Vagina (tissue), 2 donors: ENCODE data around the gene MPPED1. TPM values are rescaled to one million over a fixed set of nuclear protein-coding genes. Genes with fewer than 3 reads are reported as not detected.

Experiments used
- DNase-seq, 2 donors: peaks; one replicate each; pipeline ENCODE4 v3.0.0-alpha.2; 2017; ENCODE audit errors: extremely low spot score in 2 of 2
- H3K27ac ChIP-seq: fragments of 200-600 bp; sonication (generic); one replicate; pipeline ENCODE4 v1.5.1; 2019
- H3K27me3 ChIP-seq: fragments of 200-600 bp; sonication (generic); one replicate; pipeline ENCODE4 v1.5.1; 2019
- H3K36me3 ChIP-seq, 2 donors: fragments of 200-600 bp; sonication (generic); one replicate each; pipeline ENCODE4 v1.5.1; 2017 to 2019
- H3K4me1 ChIP-seq: fragments of 200-600 bp; sonication (generic); one replicate; pipeline ENCODE4 v1.5.1; 2019
- H3K4me3 ChIP-seq, 2 donors: fragments of 200-600 bp; sonication (generic); 1 replicate in 1 of 2; 2 replicates in 1 of 2; pipeline ENCODE4 v1.5.1; 2016 to 2019
- H3K9me3 ChIP-seq: fragments of 200-600 bp; sonication (generic); one replicate; pipeline ENCODE4 v1.5.1; 2019
- POLR2A ChIP-seq, 2 donors: fragments of 450-650 bp; IDR thresholded peaks; one replicate each; pipeline ENCODE4 v1.6.1; 2017; ENCODE audit warnings: antibody characterized with exemption in 2 of 2, mild to moderate bottlenecking in 2 of 2, moderate library complexity in 2 of 2
- POLR2AphosphoS5 ChIP-seq, 2 donors: sonication (generic); formaldehyde crosslinking; IDR thresholded peaks; one replicate each; pipeline ENCODE4 v1.9.0; 2017; ENCODE audit warnings: antibody characterized with exemption in 2 of 2, mild to moderate bottlenecking in 2 of 2, low read depth in 1 of 2; ENCODE audit not compliant: insufficient read depth in 1 of 2
- intact Hi-C: fragments of 100-400 bp; cut with DNase I; formaldehyde crosslinking; loops from one replicate; pipeline ENCODE4 v1.15.1; 2023
- total RNA-seq: library from RNA; depleted of rRNA; stranded (reverse); fragments of >200 nt; gene quantifications from one replicate; pipeline ENCODE4 v1.2.3, GENCODE V29; 2016
- TF ChIP-seq, protein P1 (sequence below), 3 experiments: fragments of 450-650 bp in 2 of 3; fragments of 200-600 bp in 1 of 3; sonication (generic) in 1 of 3; IDR thresholded peaks; one replicate each; pipeline ENCODE4 v1.5.1; 2017 to 2019; ENCODE audit warnings: antibody characterized with exemption in 3 of 3, mild to moderate bottlenecking in 2 of 3, moderate library complexity in 2 of 3

Gene MPPED1
- total RNA-seq, 1 donor from 2014 or later, result 0.49 TPM

DNA sequence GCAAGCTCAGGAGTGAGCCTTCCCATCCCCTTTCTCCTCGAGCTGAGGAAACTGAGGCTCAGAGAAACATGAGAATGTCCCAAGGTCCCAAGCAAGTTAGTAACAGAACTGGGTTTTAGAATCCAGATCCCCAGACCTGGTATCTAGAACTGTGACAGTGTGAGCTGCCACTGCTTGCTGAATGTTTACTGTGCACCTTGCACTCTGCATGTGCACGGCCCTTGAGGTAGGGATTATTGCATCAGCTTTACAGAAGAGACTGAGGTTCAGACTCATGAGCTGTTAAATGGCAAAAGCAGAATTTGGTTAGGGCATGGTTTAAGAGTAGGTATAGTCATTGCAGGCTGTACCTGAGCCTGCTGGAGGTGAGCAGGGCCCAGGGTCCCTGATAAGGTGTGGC is 3.8 kb upstream of the MPPED1 start:
- DNase-seq, result no peak
- Histone ChIP-seq H3K27ac (no peak overlapping the region), H3K36me3 (no peaks in the 10 kb centered on the region), H3K4me1 (no peaks in the 10 kb centered on the region), H3K4me3 (no peak overlapping the region), H3K27me3 (no peaks in the 10 kb centered on the region), H3K9me3 (no peaks in the 10 kb centered on the region)
- TF ChIP-seq, protein P1, sequence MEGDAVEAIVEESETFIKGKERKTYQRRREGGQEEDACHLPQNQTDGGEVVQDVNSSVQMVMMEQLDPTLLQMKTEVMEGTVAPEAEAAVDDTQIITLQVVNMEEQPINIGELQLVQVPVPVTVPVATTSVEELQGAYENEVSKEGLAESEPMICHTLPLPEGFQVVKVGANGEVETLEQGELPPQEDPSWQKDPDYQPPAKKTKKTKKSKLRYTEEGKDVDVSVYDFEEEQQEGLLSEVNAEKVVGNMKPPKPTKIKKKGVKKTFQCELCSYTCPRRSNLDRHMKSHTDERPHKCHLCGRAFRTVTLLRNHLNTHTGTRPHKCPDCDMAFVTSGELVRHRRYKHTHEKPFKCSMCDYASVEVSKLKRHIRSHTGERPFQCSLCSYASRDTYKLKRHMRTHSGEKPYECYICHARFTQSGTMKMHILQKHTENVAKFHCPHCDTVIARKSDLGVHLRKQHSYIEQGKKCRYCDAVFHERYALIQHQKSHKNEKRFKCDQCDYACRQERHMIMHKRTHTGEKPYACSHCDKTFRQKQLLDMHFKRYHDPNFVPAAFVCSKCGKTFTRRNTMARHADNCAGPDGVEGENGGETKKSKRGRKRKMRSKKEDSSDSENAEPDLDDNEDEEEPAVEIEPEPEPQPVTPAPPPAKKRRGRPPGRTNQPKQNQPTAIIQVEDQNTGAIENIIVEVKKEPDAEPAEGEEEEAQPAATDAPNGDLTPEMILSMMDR (IDR thresholded peaks at IDR 0.05), result no peak
- TF ChIP-seq POLR2A (IDR thresholded peaks at IDR 0.05), result no peak
- no peak for TF ChIP-seq POLR2AphosphoS5 (IDR thresholded peaks at IDR 0.05; ENCODE audit: insufficient read depth in 1 of 2, low read depth in 1 of 2)
- intact Hi-C loops, result no loop called here

GRCh38 chr22:43409046-43409445 is 2.8 kb upstream of the MPPED1 start:
- Histone ChIP-seq H3K36me3 (no peaks in the 10 kb centered on the region), H3K9me3 (no peaks in the 10 kb centered on the region), H3K4me3 (no peak overlapping the region), H3K4me1 (no peaks in the 10 kb centered on the region), H3K27ac (no peak overlapping the region), H3K27me3 (no peaks in the 10 kb centered on the region)
- no peak for TF ChIP-seq POLR2AphosphoS5 (IDR thresholded peaks at IDR 0.05; ENCODE audit: insufficient read depth in 1 of 2, low read depth in 1 of 2)
- TF ChIP-seq, protein P1 (IDR thresholded peaks at IDR 0.05), result no peak
- no peak for TF ChIP-seq POLR2A (IDR thresholded peaks at IDR 0.05)
- intact Hi-C loops, result no loop called here
- DNase-seq, result no peak

DNA sequence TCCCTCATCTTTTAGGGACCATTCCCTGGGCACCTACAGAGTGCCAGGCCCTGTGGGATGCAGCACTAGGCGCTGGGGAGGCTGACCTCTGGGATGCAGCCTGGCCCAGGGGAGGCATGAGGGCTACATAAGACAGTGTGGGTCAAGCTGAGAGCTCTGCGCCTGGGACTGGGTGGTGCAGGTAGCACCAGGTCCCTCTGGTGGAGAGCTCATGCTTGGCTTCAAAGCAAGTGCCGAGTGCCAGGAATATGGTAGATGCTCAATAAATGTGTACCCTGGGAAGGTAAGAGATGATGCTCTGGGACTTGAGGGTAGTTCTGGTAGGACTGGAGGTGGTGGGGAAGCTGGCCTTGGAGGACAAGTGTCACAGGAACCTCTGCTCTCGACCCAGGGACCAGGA is 2.0 kb upstream of the MPPED1 start:
- Histone ChIP-seq H3K27ac (no peak overlapping the region), H3K4me1 (no peaks in the 10 kb centered on the region), H3K27me3 (no peaks in the 10 kb centered on the region), H3K36me3 (no peaks in the 10 kb centered on the region), H3K4me3 (no peak overlapping the region), H3K9me3 (no peaks in the 10 kb centered on the region)
- intact Hi-C loops, result no loop called here
- TF ChIP-seq POLR2AphosphoS5 (IDR thresholded peaks at IDR 0.05; ENCODE audit: insufficient read depth in 1 of 2, low read depth in 1 of 2), result no peak
- TF ChIP-seq POLR2A (IDR thresholded peaks at IDR 0.05), result no peak
- TF ChIP-seq, protein P1 (IDR thresholded peaks at IDR 0.05), result no peak
- no peak for DNase-seq

DNA sequence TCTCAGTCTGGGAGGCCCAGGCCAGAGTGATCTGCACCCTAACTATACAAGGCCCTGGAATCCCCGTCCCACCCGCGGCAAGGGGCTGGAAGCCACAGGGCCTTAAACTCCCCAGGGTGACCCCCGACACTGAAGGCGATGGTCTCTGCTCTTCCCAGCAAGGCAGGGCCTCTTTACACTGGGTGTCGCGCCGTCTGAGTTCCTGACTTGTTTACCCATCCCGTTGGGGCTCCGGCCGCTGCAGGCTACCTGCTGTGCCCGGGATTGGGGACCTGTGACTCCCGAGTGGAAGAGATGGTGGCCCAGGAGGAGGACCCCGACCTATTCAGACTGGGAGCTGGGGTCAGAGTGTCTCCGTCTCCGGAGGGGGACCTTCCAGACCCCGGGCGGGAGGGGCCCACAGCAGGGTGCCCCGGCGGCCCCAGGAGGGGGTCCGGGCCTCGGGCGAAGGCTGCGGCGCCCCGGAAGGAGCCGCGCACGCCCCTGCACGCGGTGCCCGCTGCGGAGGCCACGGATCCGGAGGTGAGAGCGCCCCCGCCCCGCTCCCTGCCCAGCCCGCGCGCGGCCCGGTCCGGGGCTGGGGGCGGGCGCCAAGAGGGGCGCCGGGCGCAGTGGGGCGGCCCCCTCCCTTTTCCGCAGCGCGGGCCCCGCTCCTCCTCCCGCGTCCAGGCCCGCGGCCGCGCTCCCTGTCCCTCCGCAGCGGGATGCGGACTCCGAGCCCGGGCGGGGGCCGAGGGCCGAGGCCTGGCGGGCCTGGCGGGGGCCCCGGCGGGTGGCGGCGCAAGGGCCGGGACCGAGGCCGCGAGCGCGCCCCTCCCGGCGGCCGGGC is 560 bp upstream of the MPPED1 start:
- H3K27me3 ChIP-seq, result no peaks in the 10 kb centered on the region
- TF ChIP-seq POLR2AphosphoS5 (IDR thresholded peaks at IDR 0.05; ENCODE audit: insufficient read depth in 1 of 2, low read depth in 1 of 2) (no peak), POLR2A (IDR thresholded peaks at IDR 0.05) (no peak)
- TF ChIP-seq, protein P1 (IDR thresholded peaks at IDR 0.05), result no peak
- no peak overlapping the region for H3K4me3 ChIP-seq

More for the DNA sequence above, 560 bp upstream of the MPPED1 start:
- H3K27ac ChIP-seq, result no peak overlapping the region
- intact Hi-C loops, result no loop called here
- H3K4me1 ChIP-seq, result no peaks in the 10 kb centered on the region
- no peaks in the 10 kb centered on the region for H3K36me3 ChIP-seq
- no peak for DNase-seq
- no peaks in the 10 kb centered on the region for H3K9me3 ChIP-seq
